T-helper 17 cell (primary cell): ENCODE data around the gene CNKSR2. TPM values are rescaled to one million over a fixed set of nuclear protein-coding genes. Genes with fewer than 3 reads are reported as not detected.

Experiments
- ATAC-seq: fragments of 150-1000 bp; cut with Tn5 transposase; 2 replicates; pipeline ENCODE4 v1.10.0; 2021; ENCODE audit warnings: mild to moderate bottlenecking, moderate library complexity
- DNase-seq, 3 donors: peaks; one replicate each; pipeline versions ENCODE4 v3.0.0 to v3.0.0-alpha.2; 2020 to 2021
- H3K9me3 ChIP-seq: one replicate; pipeline ENCODE4 v1.7.0; 2013; ENCODE audit warnings: low read length, mild to moderate bottlenecking; ENCODE audit not compliant: control insufficient read depth, poor library complexity, severe bottlenecking
- H3K27ac Mint-ChIP-seq: one replicate; pipeline ENCODE4 v1.8.0; 2022; ENCODE audit warnings: mild to moderate bottlenecking, moderate library complexity, mixed read lengths
- H3K27me3 Mint-ChIP-seq: one replicate; pipeline ENCODE4 v1.8.0; 2022; ENCODE audit warnings: mixed read lengths
- H3K36me3 Mint-ChIP-seq: one replicate; pipeline ENCODE4 v1.8.0; 2022; ENCODE audit warnings: low read depth, mixed read lengths
- H3K4me1 Mint-ChIP-seq: one replicate; pipeline ENCODE4 v1.8.0; 2022; ENCODE audit warnings: mild to moderate bottlenecking, mixed read lengths
- H3K4me3 Mint-ChIP-seq: one replicate; pipeline ENCODE4 v1.8.0; 2022; ENCODE audit warnings: mild to moderate bottlenecking, moderate library complexity, mixed read lengths
- total RNA-seq, 4 donors: library from RNA in 2 of 4; stranded (reverse) in 2 of 4; gene quantifications; one replicate each; pipeline ENCODE4 v1.2.3 and lab custom pipeline; 2022 to 2026

CNKSR2 gene
- total RNA-seq, 2 donors from 2014 or later, result 3.6 to 4.4 TPM

GRCh38 chrX:21574793-21575192 lies 200.6 kb downstream of the CNKSR2 start:
- DNase-seq (no peak), ATAC-seq (no peak)
- Mint-ChIP-seq H3K27ac (no peak overlapping the region), H3K4me1 (no peaks in the 10 kb centered on the region), H3K27me3 (no peaks in the 10 kb centered on the region), H3K36me3 (no peaks in the 10 kb centered on the region), H3K4me3 (no peak overlapping the region)
- H3K9me3 ChIP-seq, result no peaks in the 10 kb centered on the region

GRCh38 chrX:21581479-21581878 lies 207.3 kb downstream of the CNKSR2 start:
- DNase-seq, result no peak
- no peak overlapping the region for H3K27ac Mint-ChIP-seq
- H3K4me1 Mint-ChIP-seq, result no peaks in the 10 kb centered on the region
- ATAC-seq, result no peak
- no peaks in the 10 kb centered on the region for H3K27me3 Mint-ChIP-seq
- no peaks in the 10 kb centered on the region for H3K9me3 ChIP-seq
- no peak overlapping the region for H3K4me3 Mint-ChIP-seq
- H3K36me3 Mint-ChIP-seq, result no peaks in the 10 kb centered on the region

DNA sequence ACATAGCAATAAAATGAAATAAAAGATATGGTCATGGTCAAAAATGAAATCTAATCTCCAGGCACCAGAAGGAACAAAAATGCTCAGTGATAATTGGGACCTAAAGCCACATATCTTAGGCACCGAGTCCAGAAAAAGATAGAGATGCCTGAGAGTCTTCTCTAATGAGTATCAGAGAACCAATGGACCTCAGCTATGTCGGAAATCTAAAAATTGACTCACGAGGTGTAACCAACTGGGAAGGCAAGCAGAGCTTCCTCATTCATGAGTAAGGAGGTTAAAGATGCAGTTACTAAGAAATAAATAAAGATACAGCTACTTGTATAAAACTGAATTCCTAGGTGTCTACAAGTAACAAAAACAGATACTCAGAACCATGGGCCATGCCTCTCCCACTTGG lies 211.8 kb downstream of the CNKSR2 start:
- Mint-ChIP-seq H3K4me1 (no peaks in the 10 kb centered on the region), H3K36me3 (peaks cover 3% of the 10 kb centered on the region), H3K4me3 (no peak overlapping the region), H3K27me3 (no peaks in the 10 kb centered on the region), H3K27ac (no peak overlapping the region)
- DNase-seq (no peak), ATAC-seq (no peak)
- no peaks in the 10 kb centered on the region for H3K9me3 ChIP-seq

DNA sequence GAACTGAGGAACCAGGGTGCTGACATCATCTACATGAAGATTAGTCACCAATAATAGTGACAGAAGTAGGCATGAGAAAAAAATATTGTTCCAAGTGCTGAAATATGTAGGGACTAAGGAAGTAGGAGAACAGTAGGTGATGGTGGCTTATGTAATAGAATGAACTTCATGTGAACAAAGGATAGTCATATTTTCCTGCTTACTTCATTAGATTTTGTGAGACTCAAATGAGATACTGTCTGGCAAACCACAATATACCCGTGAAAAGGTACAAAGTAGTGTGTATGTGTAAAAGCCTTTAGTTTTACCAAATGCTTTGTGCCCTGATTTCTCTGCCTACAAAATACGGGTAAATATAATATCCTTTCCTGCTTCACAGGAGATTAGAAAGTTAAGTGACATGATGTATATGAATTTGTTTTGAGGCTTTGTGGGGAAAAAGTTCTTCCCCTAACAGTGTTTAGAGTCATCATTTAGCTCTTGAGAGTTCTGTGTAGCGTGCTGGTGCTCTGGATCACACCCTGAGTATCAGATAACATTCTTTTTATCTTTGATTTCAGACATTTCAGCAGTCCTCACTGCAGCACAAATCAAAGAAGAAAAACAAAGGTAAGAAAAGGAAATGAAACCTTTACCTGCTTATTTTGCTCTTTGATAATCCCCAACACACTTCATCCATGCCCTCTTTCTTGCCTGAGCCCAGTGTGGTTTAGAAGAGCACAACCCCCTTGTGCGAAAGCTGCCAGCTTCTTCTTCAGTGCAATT lies 216.0 kb downstream of the CNKSR2 start:
- no peaks in the 10 kb centered on the region for H3K4me1 Mint-ChIP-seq
- peaks cover 3% of the 10 kb centered on the region for H3K36me3 Mint-ChIP-seq
- no peaks in the 10 kb centered on the region for H3K27me3 Mint-ChIP-seq
- peak; percentile 48 for ATAC-seq
- no peak overlapping the region for H3K27ac Mint-ChIP-seq
- DNase-seq, result no peak
- no peak overlapping the region for H3K4me3 Mint-ChIP-seq
- H3K9me3 ChIP-seq, result no peaks in the 10 kb centered on the region

GRCh38 chrX:21606002-21606401 lies 231.8 kb downstream of the CNKSR2 start:
- H3K36me3 Mint-ChIP-seq, result no peaks in the 10 kb centered on the region
- no peak overlapping the region for H3K27ac Mint-ChIP-seq
- DNase-seq (no peak), ATAC-seq (no peak)
- H3K4me3 Mint-ChIP-seq, result no peak overlapping the region
- H3K27me3 Mint-ChIP-seq, result no peaks in the 10 kb centered on the region
- H3K4me1 Mint-ChIP-seq, result no peaks in the 10 kb centered on the region
- no peaks in the 10 kb centered on the region for H3K9me3 ChIP-seq

DNA sequence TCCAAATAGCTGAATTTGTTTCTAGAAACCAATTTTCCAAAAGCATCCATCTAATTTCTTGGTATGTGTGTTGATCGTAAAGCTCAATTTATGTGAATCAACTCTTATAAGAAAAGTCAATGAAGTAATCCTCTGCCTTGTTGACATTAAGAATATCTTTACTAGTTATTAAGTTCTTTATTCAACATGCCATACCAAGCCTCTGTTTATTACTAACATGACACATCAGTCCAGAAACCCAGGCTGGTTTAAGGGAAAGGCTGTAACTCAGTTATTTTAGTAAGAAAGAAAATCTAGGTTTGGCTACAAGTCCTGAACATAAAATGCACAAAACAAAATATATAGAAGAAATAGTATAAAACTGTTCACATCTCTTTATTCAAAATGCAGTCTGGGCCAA lies 235.9 kb downstream of the CNKSR2 start:
- Mint-ChIP-seq H3K27me3 (no peaks in the 10 kb centered on the region), H3K36me3 (no peaks in the 10 kb centered on the region), H3K4me3 (no peak overlapping the region), H3K27ac (no peak overlapping the region), H3K4me1 (no peaks in the 10 kb centered on the region)
- no peak for DNase-seq
- H3K9me3 ChIP-seq, result no peaks in the 10 kb centered on the region
- ATAC-seq, result no peak

- no peaks in the 10 kb centered on the region for H3K4me1 Mint-ChIP-seq
- ATAC-seq, result no peak
- no peaks in the 10 kb centered on the region for H3K36me3 Mint-ChIP-seq
Observed at GRCh38 chrX:21612154-21612553, 237.9 kb downstream of the CNKSR2 start.

GRCh38 chrX:21616386-21616785 lies 242.2 kb downstream of the CNKSR2 start:
- no peak overlapping the region for H3K27ac Mint-ChIP-seq
- H3K36me3 Mint-ChIP-seq, result no peaks in the 10 kb centered on the region
- ATAC-seq (no peak), DNase-seq (no peak)
- H3K9me3 ChIP-seq, result no peaks in the 10 kb centered on the region
- H3K4me3 Mint-ChIP-seq, result no peak overlapping the region
- no peaks in the 10 kb centered on the region for H3K4me1 Mint-ChIP-seq
- no peaks in the 10 kb centered on the region for H3K27me3 Mint-ChIP-seq

More at GRCh38 chrX:21612154-21612553, 237.9 kb downstream of the CNKSR2 start:
- DNase-seq, result no peak
- H3K27ac Mint-ChIP-seq, result no peak overlapping the region
- no peaks in the 10 kb centered on the region for H3K9me3 ChIP-seq
- no peak overlapping the region for H3K4me3 Mint-ChIP-seq
- no peaks in the 10 kb centered on the region for H3K27me3 Mint-ChIP-seq

DNA sequence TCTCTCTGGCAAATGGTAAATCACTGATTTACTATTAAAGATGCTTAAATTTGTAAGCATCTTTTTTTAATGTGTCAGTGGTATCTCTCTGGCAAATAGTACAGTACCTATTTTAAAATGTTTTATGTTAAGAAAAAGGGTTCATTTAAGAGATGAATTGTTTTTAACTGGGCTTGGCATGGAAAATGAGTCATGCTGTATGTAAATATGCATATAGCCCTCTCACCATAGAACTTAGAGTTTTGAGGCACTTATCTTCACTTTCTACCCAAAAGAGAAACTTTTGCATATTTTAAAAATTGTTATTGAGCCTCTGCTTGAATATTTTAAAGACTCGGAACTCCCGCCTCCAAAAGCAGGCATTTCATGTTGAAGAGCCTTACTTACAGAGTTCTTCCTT lies 246.0 kb downstream of the CNKSR2 start:
- no peak overlapping the region for H3K27ac Mint-ChIP-seq
- DNase-seq (no peak), ATAC-seq (no peak)
- no peaks in the 10 kb centered on the region for H3K4me1 Mint-ChIP-seq
- H3K4me3 Mint-ChIP-seq, result no peak overlapping the region
- no peaks in the 10 kb centered on the region for H3K9me3 ChIP-seq
- no peaks in the 10 kb centered on the region for H3K36me3 Mint-ChIP-seq
- no peaks in the 10 kb centered on the region for H3K27me3 Mint-ChIP-seq

- no peaks in the 10 kb centered on the region for H3K9me3 ChIP-seq
- ATAC-seq (no peak), DNase-seq (no peak)
- H3K27ac Mint-ChIP-seq, result no peak overlapping the region
- H3K27me3 Mint-ChIP-seq, result no peaks in the 10 kb centered on the region
- H3K4me1 Mint-ChIP-seq, result no peaks in the 10 kb centered on the region
- no peak overlapping the region for H3K4me3 Mint-ChIP-seq
- peaks cover 4% of the 10 kb centered on the region for H3K36me3 Mint-ChIP-seq
Observed at GRCh38 chrX:21623778-21624501, 249.7 kb downstream of the CNKSR2 start.

GRCh38 chrX:21632027-21632426 lies 257.8 kb downstream of the CNKSR2 start:
- DNase-seq (no peak), ATAC-seq (no peak)
- H3K27ac Mint-ChIP-seq, result no peak overlapping the region
- H3K27me3 Mint-ChIP-seq, result no peaks in the 10 kb centered on the region
- no peaks in the 10 kb centered on the region for H3K4me1 Mint-ChIP-seq
- peaks cover 2% of the 10 kb centered on the region for H3K36me3 Mint-ChIP-seq
- H3K4me3 Mint-ChIP-seq, result no peak overlapping the region
- H3K9me3 ChIP-seq, result no peaks in the 10 kb centered on the region

GRCh38 chrX:21638311-21638710 lies 264.1 kb downstream of the CNKSR2 start:
- H3K36me3 Mint-ChIP-seq, result no peaks in the 10 kb centered on the region
- no peaks in the 10 kb centered on the region for H3K4me1 Mint-ChIP-seq
- ATAC-seq (no peak), DNase-seq (no peak)
- no peaks in the 10 kb centered on the region for H3K27me3 Mint-ChIP-seq
- no peak overlapping the region for H3K27ac Mint-ChIP-seq
- no peak overlapping the region for H3K4me3 Mint-ChIP-seq
- H3K9me3 ChIP-seq, result no peaks in the 10 kb centered on the region

- DNase-seq, result no peak
- H3K36me3 Mint-ChIP-seq, result no peaks in the 10 kb centered on the region
- no peak overlapping the region for H3K4me3 Mint-ChIP-seq
- no peak overlapping the region for H3K27ac Mint-ChIP-seq
- no peaks in the 10 kb centered on the region for H3K4me1 Mint-ChIP-seq
- H3K27me3 Mint-ChIP-seq, result no peaks in the 10 kb centered on the region
- ATAC-seq, result no peak
- no peaks in the 10 kb centered on the region for H3K9me3 ChIP-seq
Observed at GRCh38 chrX:21639775-21640174, 265.6 kb downstream of the CNKSR2 start.

DNA sequence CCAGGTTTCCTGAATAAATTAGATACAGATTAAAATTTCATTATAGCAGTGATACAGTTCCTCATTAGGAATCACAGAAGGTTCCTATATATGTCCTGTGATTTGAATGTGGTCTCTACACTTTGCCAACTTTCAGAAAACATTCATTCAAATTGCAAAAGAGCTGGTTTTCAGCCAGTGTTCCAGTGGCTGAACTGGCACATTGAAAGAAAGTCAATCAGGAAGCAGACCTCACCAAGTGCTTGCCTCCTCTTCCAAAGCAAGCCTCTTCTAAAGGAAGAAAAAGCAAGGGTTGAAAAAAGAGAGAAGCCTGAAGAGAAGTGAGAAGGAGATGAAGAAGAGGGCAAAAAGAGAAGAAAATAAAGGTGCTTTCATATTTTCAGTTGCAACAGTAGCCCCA lies 271.2 kb downstream of the CNKSR2 start:
- Mint-ChIP-seq H3K4me1 (no peaks in the 10 kb centered on the region), H3K4me3 (no peak overlapping the region), H3K36me3 (no peaks in the 10 kb centered on the region), H3K27ac (no peak overlapping the region), H3K27me3 (no peaks in the 10 kb centered on the region)
- ATAC-seq (no peak), DNase-seq (no peak)
- no peaks in the 10 kb centered on the region for H3K9me3 ChIP-seq
